Activated T-helper 17 cell treated with anti-CD3 and anti-CD28 coated beads, Interleukin-2, amount 50 U/mL, for 72 hours (primary cell): ENCODE results near the gene MVB12B. TPM values are rescaled to one million over a fixed set of nuclear protein-coding genes. Genes with fewer than 3 reads are reported as not detected.

Source experiments
- ATAC-seq: fragments of 150-1000 bp; cut with Tn5 transposase; replicated peaks from 2 replicates; pipeline ENCODE4 v1.10.0; 2021; ENCODE audit warnings: mild to moderate bottlenecking, moderate library complexity
- H3K27ac Mint-ChIP-seq: one replicate; pipeline ENCODE4 v1.8.0; 2022; ENCODE audit warnings: mixed read lengths
- H3K27me3 Mint-ChIP-seq: one replicate; pipeline ENCODE4 v1.8.0; 2022; ENCODE audit warnings: mixed read lengths
- H3K36me3 Mint-ChIP-seq: one replicate; pipeline ENCODE4 v1.8.0; 2022; ENCODE audit warnings: low read depth, mild to moderate bottlenecking, mixed read lengths
- H3K4me1 Mint-ChIP-seq: one replicate; pipeline ENCODE4 v1.8.0; 2022; ENCODE audit warnings: mixed read lengths
- H3K4me3 Mint-ChIP-seq: one replicate; pipeline ENCODE4 v1.8.0; 2022; ENCODE audit warnings: mild to moderate bottlenecking, mixed read lengths
- H3K9me3 Mint-ChIP-seq: one replicate; pipeline ENCODE4 v1.8.0; 2022; ENCODE audit warnings: mixed read lengths
- total RNA-seq, 2 donors: library from RNA; stranded (reverse); gene quantifications; one replicate each; pipeline ENCODE4 v1.2.3, GENCODE V29; 2022

Gene MVB12B
- total RNA-seq, 2 donors from 2014 or later = 3.9 TPM

GRCh38 chr9:126461029-126461428, 134.4 kb downstream of the MVB12B start:
- Mint-ChIP-seq H3K36me3 (no peaks in the 10 kb centered on the region), H3K27me3 (no peaks in the 10 kb centered on the region), H3K4me3 (no peak overlapping the region), H3K27ac (no peak overlapping the region), H3K4me1 (no peaks in the 10 kb centered on the region), H3K9me3 (no peaks in the 10 kb centered on the region)
- ATAC-seq = no peak

GRCh38 chr9:126461608-126462007, 135.0 kb downstream of the MVB12B start:
- no peak overlapping the region for H3K27ac Mint-ChIP-seq
- H3K27me3 Mint-ChIP-seq = no peaks in the 10 kb centered on the region
- no peaks in the 10 kb centered on the region for H3K9me3 Mint-ChIP-seq
- H3K4me3 Mint-ChIP-seq = no peak overlapping the region
- ATAC-seq = no peak
- H3K36me3 Mint-ChIP-seq = no peaks in the 10 kb centered on the region
- no peaks in the 10 kb centered on the region for H3K4me1 Mint-ChIP-seq

- Mint-ChIP-seq H3K36me3 (no peaks in the 10 kb centered on the region), H3K27me3 (no peaks in the 10 kb centered on the region), H3K27ac (no peak overlapping the region), H3K9me3 (no peaks in the 10 kb centered on the region), H3K4me1 (no peaks in the 10 kb centered on the region), H3K4me3 (no peak overlapping the region)
- no peak for ATAC-seq
Measured at GRCh38 chr9:126462617-126463016, 136.0 kb downstream of the MVB12B start.

GRCh38 chr9:126463426-126463825, 136.8 kb downstream of the MVB12B start:
- ATAC-seq = no peak
- Mint-ChIP-seq H3K9me3 (no peaks in the 10 kb centered on the region), H3K27ac (no peak overlapping the region), H3K27me3 (no peaks in the 10 kb centered on the region), H3K36me3 (no peaks in the 10 kb centered on the region), H3K4me3 (no peak overlapping the region), H3K4me1 (peaks cover 5% of the 10 kb centered on the region)

GRCh38 chr9:126464694-126465441, 138.2 kb downstream of the MVB12B start:
- H3K9me3 Mint-ChIP-seq = no peaks in the 10 kb centered on the region
- peaks cover 15% of the 10 kb centered on the region for H3K4me1 Mint-ChIP-seq
- H3K27ac Mint-ChIP-seq = no peak overlapping the region
- no peak for ATAC-seq
- no peaks in the 10 kb centered on the region for H3K36me3 Mint-ChIP-seq
- H3K27me3 Mint-ChIP-seq = no peaks in the 10 kb centered on the region
- no peak overlapping the region for H3K4me3 Mint-ChIP-seq

- Mint-ChIP-seq H3K27me3 (no peaks in the 10 kb centered on the region), H3K27ac (no peak overlapping the region), H3K4me3 (no peak overlapping the region), H3K36me3 (peaks cover 3% of the 10 kb centered on the region), H3K9me3 (no peaks in the 10 kb centered on the region), H3K4me1 (peaks cover 26% of the 10 kb centered on the region)
- no peak for ATAC-seq
Measured at GRCh38 chr9:126465977-126466376, 139.3 kb downstream of the MVB12B start.

- peaks cover 39% of the 10 kb centered on the region for H3K4me1 Mint-ChIP-seq
- H3K27me3 Mint-ChIP-seq = no peaks in the 10 kb centered on the region
- H3K4me3 Mint-ChIP-seq = no peak overlapping the region
- ATAC-seq = no peak
- H3K27ac Mint-ChIP-seq = peak overlapping the region; percentile 31
- no peaks in the 10 kb centered on the region for H3K9me3 Mint-ChIP-seq
- peaks cover 7% of the 10 kb centered on the region for H3K36me3 Mint-ChIP-seq
Measured at GRCh38 chr9:126468141-126468825, 141.7 kb downstream of the MVB12B start.

GRCh38 chr9:126470241-126470993, 143.8 kb downstream of the MVB12B start:
- Mint-ChIP-seq H3K4me1 (peaks cover 48% of the 10 kb centered on the region), H3K27ac (peak overlapping the region; percentile 76), H3K27me3 (no peaks in the 10 kb centered on the region)

GRCh38 chr9:126471084-126471624, 144.5 kb downstream of the MVB12B start:
- H3K9me3 Mint-ChIP-seq = no peaks in the 10 kb centered on the region
- peaks cover 7% of the 10 kb centered on the region for H3K36me3 Mint-ChIP-seq
- peaks cover 48% of the 10 kb centered on the region for H3K4me1 Mint-ChIP-seq
- H3K27ac Mint-ChIP-seq = peak overlapping the region; percentile 76
- peak overlapping the region; percentile 77 for H3K4me3 Mint-ChIP-seq
- H3K27me3 Mint-ChIP-seq = no peaks in the 10 kb centered on the region
- peak; percentile 95 for ATAC-seq

More at GRCh38 chr9:126470241-126470993, 143.8 kb downstream of the MVB12B start:
- ATAC-seq = peak; percentile 68
- Mint-ChIP-seq H3K4me3 (peak overlapping the region; percentile 77), H3K9me3 (no peaks in the 10 kb centered on the region), H3K36me3 (peaks cover 7% of the 10 kb centered on the region)

- H3K36me3 Mint-ChIP-seq = peaks cover 7% of the 10 kb centered on the region
- H3K9me3 Mint-ChIP-seq = no peaks in the 10 kb centered on the region
- no peak overlapping the region for H3K27ac Mint-ChIP-seq
- H3K27me3 Mint-ChIP-seq = no peaks in the 10 kb centered on the region
- no peak for ATAC-seq
- peak overlapping the region; percentile 77 for H3K4me3 Mint-ChIP-seq
- peaks cover 53% of the 10 kb centered on the region for H3K4me1 Mint-ChIP-seq
Measured at GRCh38 chr9:126472198-126472947, 145.7 kb downstream of the MVB12B start.

- H3K4me1 Mint-ChIP-seq = peaks cover 55% of the 10 kb centered on the region
- ATAC-seq = no peak
- no peak overlapping the region for H3K27ac Mint-ChIP-seq
- H3K27me3 Mint-ChIP-seq = no peaks in the 10 kb centered on the region
- H3K4me3 Mint-ChIP-seq = no peak overlapping the region
- H3K36me3 Mint-ChIP-seq = peaks cover 7% of the 10 kb centered on the region
- H3K9me3 Mint-ChIP-seq = no peaks in the 10 kb centered on the region
Measured at GRCh38 chr9:126472948-126473298, 146.3 kb downstream of the MVB12B start.

- peaks cover 48% of the 10 kb centered on the region for H3K4me1 Mint-ChIP-seq
- no peaks in the 10 kb centered on the region for H3K27me3 Mint-ChIP-seq
- H3K27ac Mint-ChIP-seq = no peak overlapping the region
- peaks cover 7% of the 10 kb centered on the region for H3K36me3 Mint-ChIP-seq
- H3K4me3 Mint-ChIP-seq = no peak overlapping the region
- no peaks in the 10 kb centered on the region for H3K9me3 Mint-ChIP-seq
- no peak for ATAC-seq
Measured at GRCh38 chr9:126474206-126474765, 147.7 kb downstream of the MVB12B start.

GRCh38 chr9:126474786-126475485, 148.3 kb downstream of the MVB12B start:
- Mint-ChIP-seq H3K27ac (no peak overlapping the region), H3K27me3 (no peaks in the 10 kb centered on the region), H3K4me3 (no peak overlapping the region), H3K9me3 (no peaks in the 10 kb centered on the region), H3K36me3 (peaks cover 7% of the 10 kb centered on the region), H3K4me1 (peaks cover 43% of the 10 kb centered on the region)
- no peak for ATAC-seq
